ENCODE data around the gene OR52E6.

DNA sequence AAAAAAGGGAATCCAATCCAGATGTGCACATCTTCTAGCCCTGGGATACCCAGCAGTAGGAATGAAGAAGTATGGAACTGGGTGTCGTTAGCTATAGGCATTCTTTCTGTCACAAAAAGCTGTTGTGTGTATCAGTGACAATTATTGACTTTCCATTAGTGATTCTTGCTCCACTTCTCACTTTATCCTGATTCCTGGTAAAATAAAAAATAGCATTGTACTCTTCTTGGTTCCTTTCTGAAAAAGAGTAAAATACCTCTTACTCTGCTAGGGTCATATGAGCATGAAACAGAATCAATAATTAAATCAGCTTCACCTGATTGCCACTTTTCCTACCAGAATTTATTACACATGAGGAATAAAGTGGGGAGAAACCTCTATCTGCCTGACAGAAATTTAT is at the start of gene OR52E6:
- TF ChIP-seq, protein P1, sequence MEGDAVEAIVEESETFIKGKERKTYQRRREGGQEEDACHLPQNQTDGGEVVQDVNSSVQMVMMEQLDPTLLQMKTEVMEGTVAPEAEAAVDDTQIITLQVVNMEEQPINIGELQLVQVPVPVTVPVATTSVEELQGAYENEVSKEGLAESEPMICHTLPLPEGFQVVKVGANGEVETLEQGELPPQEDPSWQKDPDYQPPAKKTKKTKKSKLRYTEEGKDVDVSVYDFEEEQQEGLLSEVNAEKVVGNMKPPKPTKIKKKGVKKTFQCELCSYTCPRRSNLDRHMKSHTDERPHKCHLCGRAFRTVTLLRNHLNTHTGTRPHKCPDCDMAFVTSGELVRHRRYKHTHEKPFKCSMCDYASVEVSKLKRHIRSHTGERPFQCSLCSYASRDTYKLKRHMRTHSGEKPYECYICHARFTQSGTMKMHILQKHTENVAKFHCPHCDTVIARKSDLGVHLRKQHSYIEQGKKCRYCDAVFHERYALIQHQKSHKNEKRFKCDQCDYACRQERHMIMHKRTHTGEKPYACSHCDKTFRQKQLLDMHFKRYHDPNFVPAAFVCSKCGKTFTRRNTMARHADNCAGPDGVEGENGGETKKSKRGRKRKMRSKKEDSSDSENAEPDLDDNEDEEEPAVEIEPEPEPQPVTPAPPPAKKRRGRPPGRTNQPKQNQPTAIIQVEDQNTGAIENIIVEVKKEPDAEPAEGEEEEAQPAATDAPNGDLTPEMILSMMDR (IDR thresholded peaks at IDR 0.05) = no peak
- no peak for TF ChIP-seq POLR2A (IDR thresholded peaks at IDR 0.05)
